Activated CD4-positive, alpha-beta T cell treated with anti-CD3 and anti-CD28 coated beads for 48 hours (primary cell): Measurements from ENCODE around the gene SEMA6C.
A peak's percentile ranks its signal among the peaks of the same experiment; 100 is the strongest.
"Not testable (repeated sequence)": the region's sequence is repeated elsewhere in the genome, so short reads cannot be mapped to it uniquely, and the experiment has no call there.

Experiments used
- DNase-seq: peaks from one replicate; pipeline ENCODE4 v3.0.0-alpha.2; 2020

Gene SEMA6C

GRCh38 chr1:151146412-151147131 lies at the start of gene SEMA6C:
Gene SEMA6C (minus strand): TSS chr1:151146631. CDS start chr1:151142621, 4,010 bp downstream.
- peak; percentile 90 for DNase-seq

- not testable (repeated sequence) for DNase-seq
Measured at GRCh38 chr1:151194894-151195594, 48.6 kb upstream of the SEMA6C start.

GRCh38 chr1:151193856-151194255 lies 47.4 kb upstream of the SEMA6C start:
- no peak for DNase-seq

- DNase-seq = no peak
Measured at GRCh38 chr1:151193304-151193703, 46.9 kb upstream of the SEMA6C start.

GRCh38 chr1:151192047-151192446 lies 45.6 kb upstream of the SEMA6C start:
- no peak for DNase-seq

- peak; percentile 92 for DNase-seq
Measured at GRCh38 chr1:151189637-151190445, 43.4 kb upstream of the SEMA6C start, which contains the start of gene VPS72. Gene VPS72 (minus strand): TSS chr1:151190197. CDS start chr1:151190121, 76 bp downstream.

- DNase-seq = not testable (repeated sequence)
Measured at GRCh38 chr1:151188667-151189066, 42.2 kb upstream of the SEMA6C start.

GRCh38 chr1:151187205-151187604 lies 40.8 kb upstream of the SEMA6C start:
- DNase-seq = no peak

- no peak for DNase-seq
Measured at GRCh38 chr1:151184211-151184610, 37.8 kb upstream of the SEMA6C start.

GRCh38 chr1:151176514-151177045 lies 30.1 kb upstream of the SEMA6C start:
- no peak for DNase-seq

GRCh38 chr1:151175863-151176262 lies 29.4 kb upstream of the SEMA6C start, which contains the start of gene TMOD4:
Gene TMOD4 (minus strand): TSS chr1:151175981. CDS start chr1:151174875, 1,106 bp downstream.
- no peak for DNase-seq

GRCh38 chr1:151175041-151175741 lies 28.8 kb upstream of the SEMA6C start:
- no peak for DNase-seq

- DNase-seq = no peak
Measured at GRCh38 chr1:151171190-151171589, 24.8 kb upstream of the SEMA6C start.

- DNase-seq = no peak
Measured at GRCh38 chr1:151167116-151167515, 20.7 kb upstream of the SEMA6C start.

- no peak for DNase-seq
Measured at GRCh38 chr1:151166505-151166956, 20.1 kb upstream of the SEMA6C start.

- DNase-seq = peak; percentile 98
Measured at GRCh38 chr1:151165738-151166504, 19.5 kb upstream of the SEMA6C start, which contains the start of the genes LYSMD1 and SCNM1. Gene LYSMD1 (minus strand): TSS chr1:151165902. CDS start chr1:151165258, 644 bp downstream. Gene SCNM1 (plus strand): TSS chr1:151166144. CDS start chr1:151166153, 9 bp downstream.

GRCh38 chr1:151165281-151165737 lies 18.9 kb upstream of the SEMA6C start:
- peak; percentile 26 for DNase-seq

- DNase-seq = no peak
Measured at GRCh38 chr1:151164732-151165280, 18.4 kb upstream of the SEMA6C start.

- no peak for DNase-seq
Measured at GRCh38 chr1:151159373-151159772, 12.9 kb upstream of the SEMA6C start.

- peak; percentile 49 for DNase-seq
Measured at GRCh38 chr1:151158751-151159251, 12.4 kb upstream of the SEMA6C start.
